GM12878 (cell line): Measurements from ENCODE around the gene IFI27L1. TPM values are rescaled to one million over a fixed set of nuclear protein-coding genes. Genes with fewer than 3 reads are reported as not detected.

Experiments used
- ATAC-seq: fragments of 200-7000 bp; cut with Tn5 transposase; 3 replicates; pipeline ENCODE4 v1.9.1; 2020; ENCODE audit warnings: mild to moderate bottlenecking, moderate library complexity
- BruUV-seq: library from RNA; stranded (reverse); fragments of 400-500 nt; replicated peaks from 2 replicates; lab custom pipeline; 2021; lab: Mats Ljungman, UMichigan
- CTCF ChIA-PET: fragments of 300-600 bp; sonication (Branson Sonifier 250); formaldehyde crosslinking; extraction: SDS; loops from one replicate; lab custom pipeline; 2021; ENCODE audit warnings: inconsistent platforms; lab: Yijun Ruan, JAX
- POLR2A ChIA-PET: fragments of 350-600 bp; formaldehyde crosslinking; extraction: SDS; loops from one replicate; lab custom pipeline; 2021; ENCODE audit warnings: inconsistent platforms; lab: Charles Lee
- RAD21 ChIA-PET: fragments of 300-600 bp; sonication (Branson Sonifier 250); formaldehyde crosslinking; loops from one replicate; lab custom pipeline; 2023; ENCODE audit warnings: antibody characterized with exemption; ENCODE audit not compliant: unreplicated experiment; lab: Charles Lee
- SMC1A ChIA-PET: fragments of 300-600 bp; sonication (Branson Sonifier 250); formaldehyde crosslinking; loops from one replicate; lab custom pipeline; 2023; ENCODE audit not compliant: unreplicated experiment, uncharacterized antibody; lab: Charles Lee
- DNase-seq: peaks from one replicate; pipeline ENCODE4 v3.0.0-alpha.2; 2011; ENCODE audit warnings: low read depth, low spot score
- FAIRE-seq: peaks from 3 replicates; lab custom pipeline; 2011; peaks lifted over from hg19 to GRCh38; lab: Jason Lieb, UNC
- H2AFZ ChIP-seq: 2 replicates; pipeline ENCODE4 v1.6.0; 2011; ENCODE audit warnings: low read depth, low read length, control low read depth; ENCODE audit not compliant: control insufficient read depth
- H3K27ac ChIP-seq: 2 replicates; pipeline ENCODE4 v1.5.1; 2011; ENCODE audit warnings: control low read depth; ENCODE audit not compliant: control insufficient read depth, insufficient read depth
- H3K27me3 ChIP-seq, 2 experiments: replicated peaks in 1 of 2; 2 replicates each; pipeline versions ENCODE4 v1.6.0 to v1.6.1; 2011; ENCODE audit warnings: low read length in 1 of 2; ENCODE audit not compliant: control insufficient read depth in 2 of 2, insufficient read depth in 2 of 2
- H3K36me3 ChIP-seq, 2 experiments: 2 replicates each; pipeline ENCODE4 v1.5.1; 2011; ENCODE audit warnings: low read length in 1 of 2; ENCODE audit not compliant: control insufficient read depth in 2 of 2, insufficient read depth in 2 of 2
- H3K4me1 ChIP-seq: 2 replicates; pipeline ENCODE4 v1.6.1; 2011; ENCODE audit warnings: mild to moderate bottlenecking, low read length, moderate library complexity, mixed read lengths; ENCODE audit not compliant: control insufficient read depth, insufficient read depth
- H3K4me2 ChIP-seq: 2 replicates; pipeline ENCODE4 v1.6.0; 2011; ENCODE audit warnings: control low read depth; ENCODE audit not compliant: control insufficient read depth, insufficient read depth
- H3K4me3 ChIP-seq: fragments of 200-600 bp; sonication (generic); 2 replicates; pipeline ENCODE4 v1.5.1; 2016
- H3K79me2 ChIP-seq: 2 replicates; pipeline ENCODE4 v1.6.0; 2011; ENCODE audit warnings: low read length; ENCODE audit not compliant: control insufficient read depth, insufficient read depth
- H3K9ac ChIP-seq: 2 replicates; pipeline ENCODE4 v1.8.0; 2011; ENCODE audit warnings: low read length, control low read depth, mixed read lengths; ENCODE audit not compliant: control insufficient read depth, insufficient read depth
- H3K9me3 ChIP-seq: replicated peaks from 3 replicates; pipeline ENCODE4 v1.5.1; 2011; ENCODE audit warnings: mild to moderate bottlenecking, low read length; ENCODE audit not compliant: control insufficient read depth, insufficient read depth
- H4K20me1 ChIP-seq: 2 replicates; pipeline ENCODE4 v1.6.0; 2011; ENCODE audit not compliant: control insufficient read depth, insufficient read depth
- E2F4 ChIP-seq: IDR thresholded peaks from 2 replicates; pipeline ENCODE4 v1.6.1; 2012; ENCODE audit warnings: low read depth, low read length, improper control_type of control experiment
- FOS ChIP-seq: IDR thresholded peaks from 3 replicates; pipeline ENCODE4 v1.6.1; 2011; ENCODE audit warnings: borderline replicate concordance; ENCODE audit not compliant: insufficient read length; ENCODE audit errors: extremely low read depth
- HDAC2 ChIP-seq: fragments of 200-600 bp; sonication (generic); IDR thresholded peaks from 2 replicates; pipeline ENCODE4 v1.6.1; 2017
- IRF3 ChIP-seq: fragments of 450-650 bp; IDR thresholded peaks from 2 replicates; pipeline ENCODE4 v1.6.1; 2014; ENCODE audit warnings: mild to moderate bottlenecking
- MEF2B ChIP-seq: fragments of 450-650 bp; IDR thresholded peaks from 2 replicates; pipeline ENCODE4 v1.6.1; 2018; ENCODE audit warnings: mild to moderate bottlenecking, moderate library complexity; ENCODE audit not compliant: partially characterized antibody, poor library complexity, severe bottlenecking
- NR2F1 ChIP-seq: fragments of 450-650 bp; conservative IDR thresholded peaks from 2 replicates; pipeline ENCODE4 v1.6.1; 2017; ENCODE audit warnings: mild to moderate bottlenecking
- POLR2AphosphoS5 ChIP-seq: IDR thresholded peaks from 2 replicates; pipeline ENCODE4 v1.6.1; 2011; ENCODE audit warnings: mild to moderate bottlenecking, low read length, inconsistent platforms
- TCF3 ChIP-seq: IDR thresholded peaks from 2 replicates; pipeline ENCODE4 v1.6.1; 2012; ENCODE audit warnings: low read depth, mild to moderate bottlenecking, low read length, borderline replicate concordance; ENCODE audit not compliant: insufficient read depth
- ZBTB11 ChIP-seq: fragments of 450-650 bp; formaldehyde crosslinking; IDR thresholded peaks from 2 replicates; pipeline ENCODE4 v1.5.0; 2022; ENCODE audit warnings: mild to moderate bottlenecking, missing genetic modification characterization
- ZNF384 ChIP-seq: IDR thresholded peaks from 2 replicates; pipeline ENCODE4 v1.6.1; 2012; ENCODE audit warnings: low read depth, mild to moderate bottlenecking, low read length, improper control_type of control experiment, borderline replicate concordance
- ZSCAN29 ChIP-seq: fragments of 450-650 bp; IDR thresholded peaks from 2 replicates; pipeline ENCODE4 v1.6.1; 2017; ENCODE audit warnings: mild to moderate bottlenecking, moderate library complexity
- WGBS: methylation state at CpG from one replicate; pipeline ENCODE4 v1.1.6; 2016; ENCODE audit warnings: low lambda C conversion rate; ENCODE audit not compliant: insufficient replicate concordance, insufficient coverage; ENCODE audit errors: missing lambda C conversion rate; 5-methylcytosine and 5-hydroxymethylcytosine counted together
- in situ Hi-C: fragments of 300-500 bp; cut with MboI; formaldehyde crosslinking; loops from 9 replicates; pipeline ENCODE4 v1.14.3; 2018; ENCODE audit warnings: mixed read lengths
- intact Hi-C: fragments of 100-400 bp; cut with micrococcal nuclease; formaldehyde crosslinking; loops from one replicate; pipeline ENCODE4 v1.14.2; 2022; ENCODE audit not compliant: unreplicated experiment
- polyA plus RNA-seq, 11 experiments: library from polyadenylated mRNA; depleted of rRNA in 4 of 11; unstranded in 6 of 11; stranded (reverse) in 5 of 11; fragments of >200 nt; fragmentation: Nextera tagmentation in 4 of 11; fragmentation: Illumina TruSeq in 1 of 11; extraction: Ambion mirVana in 4 of 11; extraction: Trizol in 1 of 11; gene quantifications; 1 replicate in 1 of 11; 2 replicates in 10 of 11; pipeline versions ENCODE4 v1.2.1 to v1.2.3, GENCODE V29; 2011 to 2016; ENCODE audit warnings: inconsistent platforms in 2 of 11, missing spikeins in 2 of 11, low read depth in 1 of 11
- total RNA-seq, 4 experiments: library from RNA; depleted of rRNA in 3 of 4; stranded (reverse); fragments of >200 nt in 3 of 4; fragmentation: Illumina TruSeq in 1 of 4; extraction: Trizol in 1 of 4; gene quantifications; 2 replicates each; pipeline versions ENCODE4 v1.2.1 to v1.2.3, GENCODE V29; 2013 to 2021

Gene IFI27L1
- total and polyA plus RNA-seq, 10 of the 15 experiments (the other 5 are each of a cell fraction or from before 2014, with no cell fraction given): 17.4 to 38.8 (median 27.6) TPM

GRCh38 chr14:94052662-94053061 is 28.4 kb upstream of the IFI27L1 start (continued):
- TF ChIP-seq FOS (no peak), ZBTB11 (CRISPR knock-in tag) (no peak), TCF3 (no peak), ZNF384 (no peak), NR2F1 (no peak)

- H3K36me3 ChIP-seq: peaks cover 49 to 58% of the 10 kb centered on the region in 2 experiments
- H3K79me2 ChIP-seq: no peaks in the 10 kb centered on the region; the same call in 1 of the 2 replicates
- H2AFZ ChIP-seq: no peak overlapping the region
- ChIA-PET SMC1A (interaction anchor here (1.3 to 1.6 kb wide), 3 partner anchors 18 to 83 kb away, joined by 3 to 5 read pairs (median 4); no protein-coding TSS in a partner anchor), POLR2A (no interaction called here), RAD21 (no interaction called here), CTCF (interaction anchor here (0.8 to 7.1 kb wide), 4 partner anchors 18 to 82 kb away, joined by 3 to 35 read pairs (median 18); no protein-coding TSS in a partner anchor)
- no peak overlapping the region for H3K4me2 ChIP-seq
- H3K9ac ChIP-seq: no peak overlapping the region
- ATAC-seq (no peak), FAIRE-seq (no peak), DNase-seq (no peak)
- in situ Hi-C loops (no loop called here), intact Hi-C loops (no loop called here)
- BruUV-seq: no TSS peak
- no peak for TF ChIP-seq MEF2B
- TF ChIP-seq HDAC2: no peak
- TF ChIP-seq POLR2AphosphoS5: peak; percentile 50
- TF ChIP-seq ZSCAN29: no peak
- no peak for TF ChIP-seq E2F4
- no peak for TF ChIP-seq IRF3
- H4K20me1 ChIP-seq: peaks cover 2% of the 10 kb centered on the region; the same call in 1 of the 2 replicates
- H3K4me1 ChIP-seq: peaks cover 26% of the 10 kb centered on the region
- no peaks in the 10 kb centered on the region for H3K9me3 ChIP-seq
- WGBS: 100% methylated on average over 1 of the region's 1 CpG
- no peak overlapping the region for H3K27ac ChIP-seq
- H3K27me3 ChIP-seq: no peaks in the 10 kb centered on the region
- H3K4me3 ChIP-seq: no peak overlapping the region
Measured at GRCh38 chr14:94054401-94054800, 26.7 kb upstream of the IFI27L1 start.
